AG10803 (cell line): ENCODE results near the gene PCSK2.

Experiments used
- DNase-seq: peaks from one replicate; pipeline ENCODE4 v3.0.0; 2010; ENCODE audit warnings: low read depth
- H3K4me3 ChIP-seq: 2 replicates; pipeline ENCODE4 v1.5.1; 2011; ENCODE audit warnings: mild to moderate bottlenecking, low read length, control low read depth
- TF ChIP-seq, protein P1 (sequence below): conservative IDR thresholded peaks from 2 replicates; pipeline ENCODE4 v1.5.1; 2011; ENCODE audit warnings: mild to moderate bottlenecking, low read length, control low read depth, inconsistent platforms

Gene PCSK2

DNA sequence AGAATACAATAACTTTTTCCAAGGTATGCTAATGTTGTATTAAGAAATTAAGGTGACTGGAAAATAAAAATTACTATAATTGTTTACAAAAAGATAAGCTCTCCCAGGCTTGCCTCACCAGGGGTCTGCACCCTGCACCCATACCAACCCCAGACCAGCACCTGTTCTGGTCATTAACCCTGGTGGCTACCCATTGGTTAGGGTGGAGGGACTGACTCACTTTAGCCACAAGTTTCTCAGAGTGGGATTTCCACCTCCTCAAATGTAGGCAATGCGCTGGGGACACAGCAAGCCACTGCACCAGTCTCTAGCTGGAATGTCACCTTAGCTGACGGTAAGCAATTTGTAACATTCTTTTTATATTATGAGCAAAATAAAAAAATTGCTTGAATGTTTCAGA lies 221.2 kb downstream of the PCSK2 start:
- no peak overlapping the region for H3K4me3 ChIP-seq
- DNase-seq: no peak
- TF ChIP-seq, protein P1, sequence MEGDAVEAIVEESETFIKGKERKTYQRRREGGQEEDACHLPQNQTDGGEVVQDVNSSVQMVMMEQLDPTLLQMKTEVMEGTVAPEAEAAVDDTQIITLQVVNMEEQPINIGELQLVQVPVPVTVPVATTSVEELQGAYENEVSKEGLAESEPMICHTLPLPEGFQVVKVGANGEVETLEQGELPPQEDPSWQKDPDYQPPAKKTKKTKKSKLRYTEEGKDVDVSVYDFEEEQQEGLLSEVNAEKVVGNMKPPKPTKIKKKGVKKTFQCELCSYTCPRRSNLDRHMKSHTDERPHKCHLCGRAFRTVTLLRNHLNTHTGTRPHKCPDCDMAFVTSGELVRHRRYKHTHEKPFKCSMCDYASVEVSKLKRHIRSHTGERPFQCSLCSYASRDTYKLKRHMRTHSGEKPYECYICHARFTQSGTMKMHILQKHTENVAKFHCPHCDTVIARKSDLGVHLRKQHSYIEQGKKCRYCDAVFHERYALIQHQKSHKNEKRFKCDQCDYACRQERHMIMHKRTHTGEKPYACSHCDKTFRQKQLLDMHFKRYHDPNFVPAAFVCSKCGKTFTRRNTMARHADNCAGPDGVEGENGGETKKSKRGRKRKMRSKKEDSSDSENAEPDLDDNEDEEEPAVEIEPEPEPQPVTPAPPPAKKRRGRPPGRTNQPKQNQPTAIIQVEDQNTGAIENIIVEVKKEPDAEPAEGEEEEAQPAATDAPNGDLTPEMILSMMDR: no peak

- TF ChIP-seq, protein P1: no peak
- no peak for DNase-seq
- H3K4me3 ChIP-seq: no peak overlapping the region
Observed at GRCh38 chr20:17449031-17449430, 222.2 kb downstream of the PCSK2 start.

DNA sequence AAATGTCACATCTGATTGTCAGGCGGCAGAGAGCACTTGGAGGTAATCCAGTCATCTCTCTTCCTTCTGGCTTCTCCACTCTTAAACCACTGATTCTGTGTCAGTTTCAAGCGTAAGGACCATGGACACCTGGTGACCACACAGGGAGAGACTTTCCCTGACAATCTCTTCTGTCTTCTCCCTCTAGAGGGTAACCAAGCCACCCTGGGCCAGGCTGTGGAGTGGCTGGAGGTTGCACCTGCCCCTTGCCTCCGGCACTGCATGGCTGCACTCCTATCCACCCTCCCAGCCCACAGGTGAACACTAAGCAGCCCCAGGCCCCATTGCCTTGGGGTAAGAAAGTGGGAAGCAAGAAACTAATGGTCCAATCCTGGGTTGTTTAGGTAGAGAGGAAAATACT lies 225.6 kb downstream of the PCSK2 start:
- H3K4me3 ChIP-seq: no peak overlapping the region
- TF ChIP-seq, protein P1: no peak

DNA sequence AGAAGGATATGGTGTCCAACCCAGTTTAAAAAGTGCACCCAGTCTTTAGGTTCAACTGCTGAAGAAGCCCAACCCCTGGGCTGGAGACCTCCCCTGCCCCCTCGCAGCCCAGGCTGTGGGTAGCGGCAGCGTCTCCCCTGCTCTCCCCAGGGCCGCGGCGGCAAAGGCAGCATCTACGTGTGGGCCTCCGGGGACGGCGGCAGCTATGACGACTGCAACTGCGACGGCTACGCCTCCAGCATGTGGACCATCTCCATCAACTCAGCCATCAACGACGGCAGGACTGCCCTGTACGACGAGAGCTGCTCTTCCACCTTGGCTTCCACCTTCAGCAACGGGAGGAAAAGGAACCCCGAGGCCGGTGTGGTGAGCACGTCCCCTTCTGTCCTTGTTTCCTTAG lies 226.8 kb downstream of the PCSK2 start:
- H3K4me3 ChIP-seq: no peak overlapping the region
- TF ChIP-seq, protein P1: no peak
- no peak for DNase-seq

More for the DNA sequence above, 225.6 kb downstream of the PCSK2 start:
- no peak for DNase-seq

GRCh38 chr20:17456279-17456678 lies 229.4 kb downstream of the PCSK2 start:
- H3K4me3 ChIP-seq: no peak overlapping the region

DNA sequence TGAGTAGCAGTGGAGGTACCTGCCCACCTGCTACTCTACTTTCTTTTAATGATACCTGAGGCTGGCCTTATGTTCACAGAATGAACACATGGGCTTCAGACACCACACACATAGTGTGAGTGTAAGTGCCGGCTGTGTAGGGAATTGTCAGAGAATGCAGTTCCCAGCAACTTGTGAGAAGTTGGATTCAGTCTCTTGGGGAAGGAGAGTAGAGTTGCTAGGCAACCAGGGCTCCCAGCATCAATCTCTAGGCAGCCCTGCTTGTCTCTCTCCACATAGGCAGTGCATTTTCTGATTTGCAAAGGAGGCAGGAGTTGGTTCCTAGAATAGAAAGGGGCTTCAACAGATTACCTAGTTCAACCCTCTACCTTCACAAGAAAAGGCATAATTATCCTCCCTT lies 230.2 kb downstream of the PCSK2 start:
- TF ChIP-seq, protein P1: no peak
- no peak for DNase-seq
- no peak overlapping the region for H3K4me3 ChIP-seq

More at GRCh38 chr20:17456279-17456678, 229.4 kb downstream of the PCSK2 start:
- TF ChIP-seq, protein P1: no peak
- DNase-seq: no peak

- DNase-seq: no peak
- TF ChIP-seq, protein P1: no peak
Observed at GRCh38 chr20:17457588-17458190, 230.8 kb downstream of the PCSK2 start.

More at GRCh38 chr20:17457588-17458190, 230.8 kb downstream of the PCSK2 start:
- no peak overlapping the region for H3K4me3 ChIP-seq
